Right lobe of liver (tissue), 6 donors: ENCODE data around the gene ANLN. TPM values are rescaled to one million over a fixed set of nuclear protein-coding genes. Genes with fewer than 3 reads are reported as not detected.

Source experiments
- ATAC-seq, 4 donors: fragments of 200-7000 bp; cut with Tn5 transposase; one replicate each; pipeline ENCODE4 v1.9.1; 2020; ENCODE audit warnings: mild to moderate bottlenecking in 4 of 4, moderate library complexity in 4 of 4
- DNase-seq, 3 donors: peaks; one replicate each; pipeline ENCODE4 v3.0.0-alpha.2; 2020
- H3K27ac ChIP-seq, 3 donors: fragments of 200-600 bp; one replicate each; pipeline ENCODE4 v1.8.0; 2022
- H3K27me3 ChIP-seq, 2 donors: fragments of 200-600 bp; one replicate each; pipeline ENCODE4 v1.8.0; 2022
- H3K36me3 ChIP-seq, 4 donors: fragments of 200-600 bp; sonication (generic) in 1 of 4; one replicate each; pipeline versions ENCODE4 v1.5.1 to v1.8.0; 2017 to 2022; ENCODE audit warnings: control low read depth in 1 of 4
- H3K4me1 ChIP-seq, 4 donors: fragments of 200-600 bp; sonication (generic) in 1 of 4; one replicate each; pipeline versions ENCODE4 v1.5.1 to v1.8.0; 2017 to 2022; ENCODE audit warnings: control low read depth in 1 of 4
- H3K4me3 ChIP-seq, 3 donors: fragments of 200-600 bp; one replicate each; pipeline ENCODE4 v1.8.0; 2022
- H3K9me3 ChIP-seq, 4 donors: fragments of 200-600 bp; sonication (generic) in 1 of 4; one replicate each; pipeline versions ENCODE4 v1.5.1 to v1.8.0; 2017 to 2022; ENCODE audit warnings: control low read depth in 1 of 4
- POLR2A ChIP-seq: fragments of 450-650 bp; IDR thresholded peaks from one replicate; pipeline ENCODE4 v1.6.1; 2017; ENCODE audit warnings: antibody characterized with exemption, mild to moderate bottlenecking
- WGBS: methylation state at CpG from one replicate; pipeline ENCODE4 v1.1.6; 2018; ENCODE audit warnings: low coverage, low lambda C conversion rate; ENCODE audit not compliant: insufficient coverage; ENCODE audit errors: missing lambda C conversion rate; 5-methylcytosine and 5-hydroxymethylcytosine counted together
- intact Hi-C, 2 donors: fragments of 100-400 bp; cut with DNase I; formaldehyde crosslinking; loops; one replicate each; pipeline versions ENCODE4 v1.11.2 to v1.14.1; 2022
- total RNA-seq, 6 experiments: library from RNA; depleted of rRNA in 2 of 6; stranded (reverse); fragments of >200 nt in 2 of 6; fragmentation: NEBNext Ultra II Directional in 3 of 6; extraction: Animal tissue kit (Norgen Biotek cat#: 25700) in 3 of 6; gene quantifications; one replicate each; pipeline versions ENCODE4 v1.1.0 to v1.2.4, GENCODE V29; 2016 to 2023
- TF ChIP-seq, protein P1 (sequence below), 4 donors: fragments of 200-600 bp in 3 of 4; fragments of 450-650 bp in 1 of 4; IDR thresholded peaks; one replicate each; pipeline versions ENCODE4 v1.5.1 to v1.8.0; 2016 to 2022; ENCODE audit warnings: antibody characterized with exemption in 4 of 4, mild to moderate bottlenecking in 2 of 4
- donor health status: DM: no; HTN: yes; CAD: no.
- donor health status: DM: no; HTN: no; CAD: no.
- donor health status: DM: no; HTN: no; CAD: no.
- donor health status: DM: no; HTN: yes; CAD: no.
- donor health status: DM: no; HTN: yes; CAD: no.

The ANLN gene
- total RNA-seq, 6 experiments from 2014 or later = 0.44 to 7.8 (median 2.2) TPM

DNA sequence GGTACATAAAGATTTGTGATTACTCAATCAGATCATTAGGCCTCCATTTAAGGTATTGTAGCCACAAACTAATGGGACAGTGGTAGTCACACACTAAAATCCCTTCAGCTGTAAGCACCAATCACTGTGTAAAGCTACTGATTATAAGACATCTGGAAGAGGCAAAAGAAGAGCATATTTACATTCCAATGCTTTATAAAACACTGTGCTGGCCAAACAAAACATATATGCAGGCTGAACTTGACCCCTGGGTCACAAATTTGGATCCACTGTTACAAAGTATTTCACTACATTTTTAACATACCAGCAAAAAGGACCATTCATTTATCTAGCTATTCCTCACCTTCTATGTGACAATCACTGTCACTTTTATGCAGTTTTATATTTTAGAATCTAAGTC, 41.4 kb upstream of the ANLN start:
- H3K27ac ChIP-seq = no peak overlapping the region
- DNase-seq = no peak
- H3K4me1 ChIP-seq = no peaks in the 10 kb centered on the region
- no peaks in the 10 kb centered on the region for H3K36me3 ChIP-seq
- no peaks in the 10 kb centered on the region for H3K9me3 ChIP-seq
- no peak for ATAC-seq
- TF ChIP-seq, protein P1, sequence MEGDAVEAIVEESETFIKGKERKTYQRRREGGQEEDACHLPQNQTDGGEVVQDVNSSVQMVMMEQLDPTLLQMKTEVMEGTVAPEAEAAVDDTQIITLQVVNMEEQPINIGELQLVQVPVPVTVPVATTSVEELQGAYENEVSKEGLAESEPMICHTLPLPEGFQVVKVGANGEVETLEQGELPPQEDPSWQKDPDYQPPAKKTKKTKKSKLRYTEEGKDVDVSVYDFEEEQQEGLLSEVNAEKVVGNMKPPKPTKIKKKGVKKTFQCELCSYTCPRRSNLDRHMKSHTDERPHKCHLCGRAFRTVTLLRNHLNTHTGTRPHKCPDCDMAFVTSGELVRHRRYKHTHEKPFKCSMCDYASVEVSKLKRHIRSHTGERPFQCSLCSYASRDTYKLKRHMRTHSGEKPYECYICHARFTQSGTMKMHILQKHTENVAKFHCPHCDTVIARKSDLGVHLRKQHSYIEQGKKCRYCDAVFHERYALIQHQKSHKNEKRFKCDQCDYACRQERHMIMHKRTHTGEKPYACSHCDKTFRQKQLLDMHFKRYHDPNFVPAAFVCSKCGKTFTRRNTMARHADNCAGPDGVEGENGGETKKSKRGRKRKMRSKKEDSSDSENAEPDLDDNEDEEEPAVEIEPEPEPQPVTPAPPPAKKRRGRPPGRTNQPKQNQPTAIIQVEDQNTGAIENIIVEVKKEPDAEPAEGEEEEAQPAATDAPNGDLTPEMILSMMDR (IDR thresholded peaks at IDR 0.05) = no peak
- intact Hi-C loops = no loop called here
- H3K27me3 ChIP-seq = no peaks in the 10 kb centered on the region
- H3K4me3 ChIP-seq = no peak overlapping the region

DNA sequence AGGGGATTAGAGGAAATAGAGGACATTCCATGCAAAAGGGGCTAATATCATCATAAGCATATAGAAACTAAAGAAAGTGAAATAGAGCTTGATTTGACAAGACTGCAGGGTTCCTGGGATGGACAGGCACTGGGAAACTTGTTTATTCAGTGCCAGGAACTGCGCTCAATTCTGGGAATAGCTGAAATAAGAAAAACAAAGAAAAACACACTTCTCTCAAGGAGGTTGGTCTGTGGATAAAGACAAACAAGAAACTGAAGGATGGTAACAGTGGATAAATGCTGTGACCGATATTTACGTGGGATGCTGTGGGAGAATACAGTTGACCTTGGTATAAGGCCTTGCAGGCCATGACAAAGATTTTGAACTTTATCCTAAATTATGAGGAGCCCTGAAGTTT, 40.9 kb upstream of the ANLN start:
- ATAC-seq (no peak), DNase-seq (no peak)
- TF ChIP-seq POLR2A = no peak
- TF ChIP-seq, protein P1 (IDR thresholded peaks at IDR 0.05) = no peak
- whole genome bisulfite sequencing = 93% methylated on average over 3 of the region's 3 CpGs
- H3K36me3 ChIP-seq = no peaks in the 10 kb centered on the region
- H3K4me1 ChIP-seq = no peaks in the 10 kb centered on the region
- intact Hi-C loops = no loop called here
- no peaks in the 10 kb centered on the region for H3K27me3 ChIP-seq
- H3K27ac ChIP-seq = no peak overlapping the region
- no peak overlapping the region for H3K4me3 ChIP-seq
- H3K9me3 ChIP-seq = no peaks in the 10 kb centered on the region

DNA sequence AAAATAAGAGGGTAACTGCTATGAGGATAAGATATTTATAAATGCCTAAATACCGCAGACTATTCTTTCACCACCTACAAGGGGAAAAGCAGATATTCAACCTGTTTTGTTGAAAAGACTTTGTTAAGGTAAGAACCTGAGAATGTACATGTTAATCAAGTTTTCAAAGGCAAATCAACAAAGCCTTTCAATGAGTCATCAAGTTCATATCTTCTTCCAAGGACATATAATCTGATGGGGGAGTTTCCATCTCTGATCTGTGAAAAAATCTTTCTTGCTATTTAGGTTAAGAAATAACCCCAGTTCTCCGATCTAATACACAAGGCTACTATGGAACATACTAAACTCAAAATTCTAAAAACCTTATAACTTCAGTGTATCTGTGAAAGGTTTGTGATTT, 40.0 kb upstream of the ANLN start:
- intact Hi-C loops = no loop called here
- H3K36me3 ChIP-seq = no peaks in the 10 kb centered on the region
- no peak overlapping the region for H3K4me3 ChIP-seq
- DNase-seq = no peak
- no peaks in the 10 kb centered on the region for H3K4me1 ChIP-seq
- H3K27me3 ChIP-seq = no peaks in the 10 kb centered on the region
- no peak for ATAC-seq
- TF ChIP-seq POLR2A = no peak
- TF ChIP-seq, protein P1 (IDR thresholded peaks at IDR 0.05) = no peak
- H3K27ac ChIP-seq = no peak overlapping the region
- no peaks in the 10 kb centered on the region for H3K9me3 ChIP-seq
- 81% methylated on average over 2 of the region's 2 CpGs for WGBS

DNA sequence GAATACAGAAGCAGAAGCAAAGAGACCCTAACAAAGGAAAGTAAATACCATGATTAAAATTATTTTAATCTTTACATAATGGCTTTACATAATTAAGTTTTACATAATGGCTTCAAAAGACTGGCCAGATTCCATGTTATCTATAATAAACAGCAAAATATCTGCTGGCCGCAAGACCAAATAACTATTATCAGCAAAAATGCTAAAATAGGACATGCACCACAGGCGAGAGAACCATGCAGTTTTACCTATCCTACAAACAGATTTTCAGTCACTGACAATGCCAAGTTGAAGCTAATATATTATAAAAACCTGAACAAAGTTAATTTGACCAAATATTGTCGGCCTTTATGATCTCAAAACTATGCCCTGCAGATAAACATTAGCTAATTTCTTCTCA, 34.2 kb upstream of the ANLN start:
- DNase-seq = no peak
- intact Hi-C loops = no loop called here

DNA sequence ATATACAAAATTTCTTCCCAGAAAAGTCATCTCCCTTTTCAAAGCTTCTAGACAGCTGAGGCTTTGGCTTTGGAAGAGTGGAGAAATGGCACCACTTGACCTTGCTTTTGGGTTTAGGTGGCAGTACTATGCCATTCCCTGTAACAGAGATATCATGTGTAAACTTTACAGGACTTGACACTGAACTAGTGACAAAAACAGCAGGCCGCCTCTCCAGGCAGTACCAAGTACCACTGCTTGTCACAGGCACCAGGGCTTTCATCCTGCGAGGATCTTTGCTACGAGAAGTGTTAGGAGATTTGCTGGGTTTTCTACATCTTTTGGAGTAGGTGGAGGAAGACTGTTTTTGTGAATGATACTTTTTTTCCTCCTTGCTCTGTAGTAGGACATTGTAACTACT, 32.6 kb upstream of the ANLN start:
- Histone ChIP-seq H3K27ac (no peak overlapping the region), H3K4me1 (no peaks in the 10 kb centered on the region), H3K9me3 (no peaks in the 10 kb centered on the region), H3K4me3 (no peak overlapping the region), H3K27me3 (no peaks in the 10 kb centered on the region), H3K36me3 (no peaks in the 10 kb centered on the region)
- DNase-seq = no peak
- no peak for ATAC-seq
- intact Hi-C loops = no loop called here
- 86% methylated on average over 1 of the region's 3 CpGs for WGBS
- no peak for TF ChIP-seq POLR2A
- TF ChIP-seq, protein P1 (IDR thresholded peaks at IDR 0.05) = no peak

More for the DNA sequence above, 34.2 kb upstream of the ANLN start:
- no peaks in the 10 kb centered on the region for H3K9me3 ChIP-seq
- no peaks in the 10 kb centered on the region for H3K4me1 ChIP-seq
- H3K27me3 ChIP-seq = no peaks in the 10 kb centered on the region
- no peak overlapping the region for H3K27ac ChIP-seq
- no peak for ATAC-seq
- 73% methylated on average over 3 of the region's 3 CpGs for WGBS
- no peak overlapping the region for H3K4me3 ChIP-seq
- no peaks in the 10 kb centered on the region for H3K36me3 ChIP-seq
- TF ChIP-seq, protein P1 (IDR thresholded peaks at IDR 0.05) = no peak
- no peak for TF ChIP-seq POLR2A
